Measurements from ENCODE around the gene SYNGR3.

DNA sequence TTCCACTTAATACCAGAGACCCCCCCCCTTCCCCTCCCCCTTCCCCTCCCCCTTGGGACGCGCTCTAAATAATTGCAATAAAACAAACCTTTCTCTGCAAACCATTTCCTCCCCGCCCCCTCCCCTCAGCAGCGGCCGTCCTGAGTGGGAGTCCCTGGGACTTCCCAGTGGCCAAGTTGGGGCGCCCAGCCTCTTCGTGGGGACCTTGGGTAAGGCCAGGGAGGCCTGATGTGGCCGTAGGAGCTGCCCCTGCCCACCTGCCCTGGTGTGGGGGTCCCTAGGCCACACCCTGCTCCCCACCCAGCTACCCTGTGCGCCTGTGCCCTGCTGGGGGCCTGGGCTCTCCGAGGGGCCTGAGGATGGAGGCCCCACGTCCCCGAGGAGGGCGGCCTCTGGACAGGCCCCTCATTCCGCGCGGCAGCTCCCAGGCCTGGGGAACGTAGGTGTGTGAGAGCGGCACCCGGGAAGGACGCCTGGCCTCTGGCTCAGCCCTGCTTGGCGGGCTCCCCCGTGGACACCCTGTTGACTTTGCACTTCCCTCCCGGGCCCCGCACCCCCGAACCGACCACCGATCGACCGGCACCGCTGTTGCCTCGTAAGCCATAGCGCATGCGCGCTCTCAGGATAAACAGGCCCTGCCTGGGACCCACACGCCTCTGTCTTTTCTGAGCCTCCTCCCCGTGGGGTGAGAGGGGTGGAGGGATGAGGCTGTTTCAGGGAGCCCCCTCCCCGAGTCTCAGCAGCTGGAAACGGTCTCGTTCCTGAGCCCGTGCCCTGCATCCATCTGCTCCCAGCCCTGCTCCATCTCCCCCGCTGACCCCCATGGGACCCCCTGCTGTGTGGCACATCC lies 48.8 kb downstream of the SYNGR3 start:
- TF ChIP-seq EZH2 (IDR thresholded peaks at IDR 0.05) (no peak), POLR2AphosphoS5 (IDR thresholded peaks at IDR 0.05; ENCODE audit: borderline replicate concordance, low read depth, low read length) (no peak), FOXP2 (optimal IDR thresholded peaks at IDR 0.05; ENCODE audit: control extremely low read depth, extremely low read length, insufficient read depth) (no peak)
